HEK293 (cell line): Measurements from ENCODE around the gene ESPL1.

Experiments
- BCL6B ChIP-seq: fragments of 450-650 bp; formaldehyde crosslinking; IDR thresholded peaks from 2 replicates; pipeline ENCODE4 v1.5.1; 2017; ENCODE audit warnings: missing biosample characterization, missing genetic modification characterization
- GFI1B ChIP-seq: fragments of 450-650 bp; formaldehyde crosslinking; IDR thresholded peaks from 2 replicates; pipeline ENCODE4 v1.5.1; 2016; ENCODE audit warnings: missing biosample characterization, missing genetic modification characterization
- GLI2 ChIP-seq: fragments of 450-650 bp; formaldehyde crosslinking; IDR thresholded peaks from 2 replicates; pipeline ENCODE4; 2017; ENCODE audit warnings: missing biosample characterization, missing genetic modification characterization, low read depth, borderline replicate concordance
- GLI4 ChIP-seq: fragments of 450-650 bp; formaldehyde crosslinking; IDR thresholded peaks from 2 replicates; pipeline ENCODE4 v1.5.1; 2016; ENCODE audit warnings: missing biosample characterization, missing genetic modification characterization
- INSM2 ChIP-seq: fragments of 450-650 bp; formaldehyde crosslinking; IDR thresholded peaks from 2 replicates; pipeline ENCODE4 v1.5.1; 2016; ENCODE audit warnings: missing biosample characterization, missing genetic modification characterization
- KLF17 ChIP-seq: fragments of 450-650 bp; formaldehyde crosslinking; IDR thresholded peaks from 2 replicates; pipeline ENCODE4 v1.5.1; 2016; ENCODE audit warnings: missing biosample characterization, missing genetic modification characterization
- PATZ1 ChIP-seq: fragments of 450-650 bp; formaldehyde crosslinking; IDR thresholded peaks from 2 replicates; pipeline ENCODE4 v1.5.1; 2016; ENCODE audit warnings: missing biosample characterization, missing genetic modification characterization
- PRDM10 ChIP-seq: fragments of 450-650 bp; formaldehyde crosslinking; IDR thresholded peaks from 2 replicates; pipeline ENCODE4 v1.5.1; 2016; ENCODE audit warnings: missing biosample characterization, missing genetic modification characterization
- RBAK ChIP-seq: fragments of 450-650 bp; formaldehyde crosslinking; IDR thresholded peaks from 2 replicates; pipeline ENCODE4 v1.5.1; 2016; ENCODE audit warnings: missing biosample characterization, missing genetic modification characterization
- SP2 ChIP-seq: fragments of 450-650 bp; formaldehyde crosslinking; IDR thresholded peaks from 2 replicates; pipeline ENCODE4 v1.5.1; 2016; ENCODE audit warnings: missing biosample characterization, missing genetic modification characterization
- WT1 ChIP-seq: fragments of 450-650 bp; formaldehyde crosslinking; IDR thresholded peaks from 2 replicates; pipeline ENCODE4 v1.5.1; 2016; ENCODE audit warnings: missing biosample characterization, missing genetic modification characterization
- ZBTB17 ChIP-seq: fragments of 450-650 bp; formaldehyde crosslinking; IDR thresholded peaks from 2 replicates; pipeline ENCODE4 v1.5.1; 2016; ENCODE audit warnings: missing biosample characterization, missing genetic modification characterization
- ZBTB7A ChIP-seq: fragments of 450-650 bp; formaldehyde crosslinking; IDR thresholded peaks from 2 replicates; pipeline ENCODE4 v1.5.1; 2016; ENCODE audit warnings: low read depth, missing biosample characterization, missing genetic modification characterization
- ZFP3 ChIP-seq: fragments of 450-650 bp; formaldehyde crosslinking; IDR thresholded peaks from 2 replicates; pipeline ENCODE4 v1.5.1; 2016; ENCODE audit warnings: low read depth, missing biosample characterization, missing genetic modification characterization
- ZNF10 ChIP-seq: fragments of 450-650 bp; formaldehyde crosslinking; IDR thresholded peaks from 2 replicates; pipeline ENCODE4 v1.5.1; 2017; ENCODE audit warnings: missing biosample characterization, missing genetic modification characterization
- ZNF138 ChIP-seq: fragments of 450-650 bp; formaldehyde crosslinking; IDR thresholded peaks from 2 replicates; pipeline ENCODE4 v1.5.1; 2016; ENCODE audit warnings: missing biosample characterization, missing genetic modification characterization, borderline replicate concordance
- ZNF223 ChIP-seq: fragments of 450-650 bp; formaldehyde crosslinking; IDR thresholded peaks from 2 replicates; pipeline ENCODE4 v1.5.1; 2016; ENCODE audit warnings: missing biosample characterization, missing genetic modification characterization
- ZNF248 ChIP-seq: fragments of 450-650 bp; formaldehyde crosslinking; IDR thresholded peaks from 2 replicates; pipeline ENCODE4 v1.5.1; 2017; ENCODE audit warnings: missing biosample characterization, missing genetic modification characterization
- ZNF501 ChIP-seq: fragments of 450-650 bp; formaldehyde crosslinking; IDR thresholded peaks from 2 replicates; pipeline ENCODE4 v1.5.1; 2016; ENCODE audit warnings: missing biosample characterization, missing genetic modification characterization
- ZNF510 ChIP-seq: fragments of 450-650 bp; formaldehyde crosslinking; IDR thresholded peaks from 2 replicates; pipeline ENCODE4 v1.5.1; 2018; ENCODE audit warnings: mild to moderate bottlenecking, missing genetic modification characterization, missing biosample characterization; ENCODE audit not compliant: insufficient replicate concordance
- ZNF530 ChIP-seq: fragments of 450-650 bp; formaldehyde crosslinking; IDR thresholded peaks from 2 replicates; pipeline ENCODE4 v1.5.1; 2016; ENCODE audit warnings: low read depth, missing biosample characterization, missing genetic modification characterization
- ZNF544 ChIP-seq: fragments of 450-650 bp; formaldehyde crosslinking; IDR thresholded peaks from 2 replicates; pipeline ENCODE4 v1.5.0; 2017; ENCODE audit warnings: missing biosample characterization, missing genetic modification characterization
- ZNF585B ChIP-seq: fragments of 450-650 bp; formaldehyde crosslinking; IDR thresholded peaks from 2 replicates; pipeline ENCODE4 v1.5.1; 2016; ENCODE audit warnings: missing biosample characterization, missing genetic modification characterization
- ZNF624 ChIP-seq: fragments of 450-650 bp; formaldehyde crosslinking; IDR thresholded peaks from 2 replicates; pipeline ENCODE4 v1.5.1; 2017; ENCODE audit warnings: missing biosample characterization, missing genetic modification characterization
- ZNF626 ChIP-seq: fragments of 450-650 bp; sonication (Bioruptor Pico); formaldehyde crosslinking; IDR thresholded peaks from 2 replicates; pipeline ENCODE4 v1.5.1; 2018; ENCODE audit warnings: missing biosample characterization, missing genetic modification characterization, inconsistent platforms
- ZNF660 ChIP-seq: fragments of 450-650 bp; IDR thresholded peaks from 2 replicates; pipeline ENCODE4 v1.5.1; 2018; ENCODE audit warnings: missing biosample characterization, mild to moderate bottlenecking, missing genetic modification characterization
- ZNF747 ChIP-seq: fragments of 450-650 bp; formaldehyde crosslinking; IDR thresholded peaks from 2 replicates; pipeline ENCODE4 v1.5.1; 2016; ENCODE audit warnings: missing biosample characterization, missing genetic modification characterization
- ZNF76 ChIP-seq: fragments of 450-650 bp; formaldehyde crosslinking; IDR thresholded peaks from 2 replicates; pipeline ENCODE4; 2016; ENCODE audit warnings: low read depth, missing biosample characterization, missing genetic modification characterization, borderline replicate concordance
- ZNF792 ChIP-seq: fragments of 450-650 bp; formaldehyde crosslinking; IDR thresholded peaks from 2 replicates; pipeline ENCODE4 v1.5.1; 2016; ENCODE audit warnings: missing biosample characterization, missing genetic modification characterization
- ZNF843 ChIP-seq: fragments of 450-650 bp; formaldehyde crosslinking; IDR thresholded peaks from 2 replicates; pipeline ENCODE4 v1.5.1; 2016; ENCODE audit warnings: missing biosample characterization, missing genetic modification characterization

The ESPL1 gene

GRCh38 chr12:53295070-53295890 is 27.2 kb downstream of the ESPL1 start, which contains the start of gene PFDN5 (continued):
- peak; percentile 95 for TF ChIP-seq RBAK (tag by site-specific recombination)
- peak; percentile 92 for TF ChIP-seq ZBTB17 (tag by site-specific recombination)
- no peak for TF ChIP-seq ZNF248 (tag by site-specific recombination)
- no peak; the same call in 1 of the 2 replicates for TF ChIP-seq ZBTB7A (tag by site-specific recombination)
- no peak; the same call in 1 of the 2 replicates for TF ChIP-seq ZNF843 (tag by site-specific recombination)
- no peak for TF ChIP-seq ZNF747 (tag by site-specific recombination)
- TF ChIP-seq SP2 (tag by site-specific recombination) = peak; percentile 56
- TF ChIP-seq ZNF626 = no peak
- peak; percentile 93 for TF ChIP-seq PRDM10 (tag by site-specific recombination)
- no peak for TF ChIP-seq WT1 (tag by site-specific recombination)
- TF ChIP-seq ZNF138 (tag by site-specific recombination) = no peak
- TF ChIP-seq GFI1B = no peak
- no peak for TF ChIP-seq ZNF510 (tag by site-specific recombination)
- TF ChIP-seq BCL6B (tag by site-specific recombination) = no peak
- TF ChIP-seq INSM2 (tag by site-specific recombination) = peak; percentile 69
- no peak for TF ChIP-seq ZNF10
- TF ChIP-seq PATZ1 (tag by site-specific recombination) = peak; percentile 53; the same call in 1 of the 2 replicates
- no peak for TF ChIP-seq ZNF624 (tag by site-specific recombination)
- TF ChIP-seq ZNF660 (tag by site-specific recombination) = peak; percentile 52; the same call in 1 of the 2 replicates
- TF ChIP-seq ZFP3 (tag by site-specific recombination) = no peak
- peak; percentile 78 for TF ChIP-seq ZNF76 (tag by site-specific recombination)
- TF ChIP-seq ZNF792 (tag by site-specific recombination) = no peak
- no peak for TF ChIP-seq GLI2 (tag by site-specific recombination)
- peak; percentile 93 for TF ChIP-seq ZNF501 (tag by site-specific recombination)
- no peak for TF ChIP-seq ZNF585B (tag by site-specific recombination)
- TF ChIP-seq ZNF223 = no peak
- TF ChIP-seq KLF17 (tag by site-specific recombination) = peak; percentile 73; the same call in 1 of the 2 replicates
- no peak for TF ChIP-seq ZNF530 (tag by site-specific recombination)
- peak; percentile 49; the same call in 1 of the 2 replicates for TF ChIP-seq GLI4 (tag by site-specific recombination)
- TF ChIP-seq ZNF544 (tag by site-specific recombination) = no peak
